Measurements from ENCODE around the gene VKORC1.

DNA sequence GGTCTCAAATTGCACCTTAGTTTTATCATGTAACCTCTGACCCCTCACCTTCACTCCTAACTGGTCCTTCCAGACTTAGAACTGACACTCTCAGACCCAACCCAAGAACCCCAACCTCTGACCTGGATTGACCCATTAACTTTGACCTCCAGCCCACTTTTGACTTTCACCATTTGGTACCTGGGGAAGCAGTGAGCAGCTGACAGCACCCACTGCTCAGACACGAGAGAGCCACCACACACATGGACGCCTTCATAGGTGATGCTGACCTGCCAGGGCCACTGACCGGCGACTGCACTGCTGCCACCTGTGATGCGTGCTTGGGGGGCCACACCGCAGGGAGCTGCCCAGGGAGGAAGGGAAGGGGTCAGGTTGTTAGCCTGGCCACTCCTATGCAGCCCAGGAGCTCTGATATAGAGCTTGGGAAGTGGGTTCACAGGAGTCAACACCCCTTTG is 38.5 kb upstream of the VKORC1 start:
- TF ChIP-seq, protein P1, sequence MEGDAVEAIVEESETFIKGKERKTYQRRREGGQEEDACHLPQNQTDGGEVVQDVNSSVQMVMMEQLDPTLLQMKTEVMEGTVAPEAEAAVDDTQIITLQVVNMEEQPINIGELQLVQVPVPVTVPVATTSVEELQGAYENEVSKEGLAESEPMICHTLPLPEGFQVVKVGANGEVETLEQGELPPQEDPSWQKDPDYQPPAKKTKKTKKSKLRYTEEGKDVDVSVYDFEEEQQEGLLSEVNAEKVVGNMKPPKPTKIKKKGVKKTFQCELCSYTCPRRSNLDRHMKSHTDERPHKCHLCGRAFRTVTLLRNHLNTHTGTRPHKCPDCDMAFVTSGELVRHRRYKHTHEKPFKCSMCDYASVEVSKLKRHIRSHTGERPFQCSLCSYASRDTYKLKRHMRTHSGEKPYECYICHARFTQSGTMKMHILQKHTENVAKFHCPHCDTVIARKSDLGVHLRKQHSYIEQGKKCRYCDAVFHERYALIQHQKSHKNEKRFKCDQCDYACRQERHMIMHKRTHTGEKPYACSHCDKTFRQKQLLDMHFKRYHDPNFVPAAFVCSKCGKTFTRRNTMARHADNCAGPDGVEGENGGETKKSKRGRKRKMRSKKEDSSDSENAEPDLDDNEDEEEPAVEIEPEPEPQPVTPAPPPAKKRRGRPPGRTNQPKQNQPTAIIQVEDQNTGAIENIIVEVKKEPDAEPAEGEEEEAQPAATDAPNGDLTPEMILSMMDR (IDR thresholded peaks at IDR 0.05; ENCODE audit: insufficient read depth, low read length, poor library complexity, severe bottlenecking) = no peak
- no peak for TF ChIP-seq EZH2phosphoT487 (conservative IDR thresholded peaks at IDR 0.05; ENCODE audit: low read length)

Measured in SU-DHL-6 (cell line).